HG03575 (cell line): Measurements from ENCODE around the gene LMAN2.
"Not testable (repeated sequence)": the region's sequence is repeated elsewhere in the genome, so short reads cannot be mapped to it uniquely, and the experiment has no call there.

Source experiments
- ATAC-seq: cut with Tn5 transposase; IDR thresholded peaks from one replicate; pipeline ENCODE4 v1.9.1; 2021; ENCODE audit not compliant: unreplicated experiment, insufficient number of reproducible peaks, low FRiP score; ENCODE audit errors: extremely low read depth

The LMAN2 gene

DNA sequence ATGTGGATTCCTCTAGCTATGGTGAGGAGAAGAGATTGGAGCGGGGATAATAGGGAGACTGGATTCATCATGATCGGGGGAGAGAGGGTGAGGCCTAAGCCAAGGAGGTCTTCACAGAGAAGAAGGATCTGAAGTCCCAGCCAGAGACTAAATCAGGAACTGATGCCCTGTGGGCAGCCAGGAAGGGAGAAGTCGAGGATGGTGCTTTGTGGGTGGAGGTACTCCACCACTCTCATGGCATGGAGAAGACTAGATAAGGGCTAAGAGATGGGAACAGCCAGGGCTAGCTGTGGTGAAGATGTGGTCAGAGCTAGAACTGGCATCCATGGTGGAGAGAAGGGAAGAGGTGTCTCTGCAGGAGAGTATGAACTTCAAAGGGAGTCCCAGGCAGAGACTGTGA, 3.2 kb upstream of the LMAN2 start:
- no peak for ATAC-seq

DNA sequence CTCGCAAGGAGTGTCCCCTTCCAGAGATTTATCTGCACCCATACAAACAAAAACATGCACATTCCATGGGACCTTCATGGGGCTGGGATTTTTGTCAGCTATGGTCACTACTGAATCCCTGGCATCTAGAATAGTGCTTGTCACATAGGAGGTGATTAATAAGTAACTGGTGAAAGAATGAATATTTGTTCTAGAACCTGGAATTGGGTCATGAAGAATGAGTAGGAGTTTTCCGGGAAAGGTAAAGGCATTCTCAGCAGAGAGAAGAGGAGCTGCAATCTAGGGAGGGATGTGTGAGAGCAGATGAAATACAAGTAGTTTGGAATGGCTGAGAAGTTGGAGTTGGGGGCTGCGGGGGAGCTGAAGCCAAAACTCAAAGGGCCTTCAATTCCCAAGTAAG, 2.8 kb upstream of the LMAN2 start:
- no peak for ATAC-seq

GRCh38 chr5:177353093-177353492, 1.6 kb upstream of the LMAN2 start:
- no peak for ATAC-seq

- no peak for ATAC-seq
Measured at GRCh38 chr5:177350776-177351391, 584 bp downstream of the LMAN2 start.

DNA sequence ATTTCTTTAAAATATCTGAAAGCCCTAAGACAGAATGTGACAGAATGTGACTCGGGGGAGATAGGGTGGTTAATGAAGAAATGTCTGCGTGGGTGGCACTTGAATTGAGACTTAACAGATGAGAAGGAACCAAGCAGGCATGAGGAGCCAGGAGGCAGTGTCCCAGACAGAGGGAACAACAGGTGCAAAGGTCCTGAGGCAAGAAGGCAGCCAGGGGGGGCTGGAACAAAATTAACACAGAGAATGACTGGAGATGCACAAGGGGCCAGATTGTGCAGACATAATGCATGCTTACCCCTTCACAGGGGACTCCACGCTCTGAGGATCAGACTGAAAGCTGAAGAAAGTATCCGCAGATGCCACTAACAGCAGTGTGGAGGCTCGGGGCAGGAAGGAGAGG, 1.7 kb downstream of the LMAN2 start:
- ATAC-seq = no peak

DNA sequence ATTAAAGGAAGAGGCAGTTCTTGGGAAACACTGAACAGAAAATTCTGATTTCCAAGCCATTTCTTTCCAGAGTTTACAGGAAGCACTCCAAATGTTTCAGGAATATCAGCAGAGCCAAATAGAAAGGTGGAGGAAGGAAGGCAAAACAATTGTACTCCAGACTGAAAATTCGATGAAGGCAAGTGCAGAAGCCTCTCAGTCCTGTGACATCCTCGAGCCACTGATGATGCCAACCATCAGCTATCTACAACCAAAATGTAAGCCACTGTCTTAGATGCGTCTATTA, 2.2 kb downstream of the LMAN2 start:
- no peak for ATAC-seq

GRCh38 chr5:177347699-177348098, 3.8 kb downstream of the LMAN2 start:
- ATAC-seq = no peak

GRCh38 chr5:177346820-177347219, 4.6 kb downstream of the LMAN2 start:
- no peak for ATAC-seq

DNA sequence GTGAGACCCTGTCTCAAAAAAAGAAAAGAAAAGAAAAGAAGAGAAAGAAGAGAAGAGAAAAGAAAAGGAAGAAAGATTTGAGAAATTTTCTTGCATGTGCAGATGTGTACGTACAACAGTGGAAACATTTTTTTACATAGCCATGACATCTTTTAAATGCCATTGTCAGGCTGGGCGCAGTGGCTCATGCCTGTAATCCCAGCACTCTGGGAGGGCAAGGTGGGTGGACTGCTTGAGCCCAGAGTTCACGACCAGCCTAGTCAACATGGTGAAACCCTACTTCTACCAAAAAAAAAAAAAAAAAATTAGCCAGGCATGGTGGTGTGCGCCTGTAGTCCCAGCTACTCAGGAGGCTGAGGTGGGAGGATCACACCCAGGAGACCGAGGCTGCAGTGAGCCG, 6.6 kb downstream of the LMAN2 start:
- no peak for ATAC-seq

DNA sequence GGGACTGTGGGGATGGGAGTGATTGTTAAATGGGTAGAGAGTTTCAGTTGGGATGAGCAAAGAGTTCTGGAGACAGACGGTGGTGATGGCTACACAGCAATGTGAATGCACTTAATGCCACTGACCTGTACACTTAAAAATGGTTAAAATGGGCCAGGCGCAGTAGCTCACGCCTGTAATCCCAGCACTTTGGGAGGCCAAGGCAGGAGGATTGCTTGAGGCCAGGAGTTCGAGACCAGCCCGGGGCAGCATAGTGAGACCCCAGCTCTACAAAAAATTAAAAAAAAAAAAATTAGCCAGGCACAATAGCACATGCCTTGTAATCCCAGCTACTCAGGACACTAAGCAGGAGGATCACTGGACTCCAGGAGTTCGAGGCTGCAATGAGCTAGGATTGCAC, 7.7 kb downstream of the LMAN2 start:
- no peak for ATAC-seq

- ATAC-seq = not testable (repeated sequence)
Measured at GRCh38 chr5:177343000-177343399, 8.5 kb downstream of the LMAN2 start.

DNA sequence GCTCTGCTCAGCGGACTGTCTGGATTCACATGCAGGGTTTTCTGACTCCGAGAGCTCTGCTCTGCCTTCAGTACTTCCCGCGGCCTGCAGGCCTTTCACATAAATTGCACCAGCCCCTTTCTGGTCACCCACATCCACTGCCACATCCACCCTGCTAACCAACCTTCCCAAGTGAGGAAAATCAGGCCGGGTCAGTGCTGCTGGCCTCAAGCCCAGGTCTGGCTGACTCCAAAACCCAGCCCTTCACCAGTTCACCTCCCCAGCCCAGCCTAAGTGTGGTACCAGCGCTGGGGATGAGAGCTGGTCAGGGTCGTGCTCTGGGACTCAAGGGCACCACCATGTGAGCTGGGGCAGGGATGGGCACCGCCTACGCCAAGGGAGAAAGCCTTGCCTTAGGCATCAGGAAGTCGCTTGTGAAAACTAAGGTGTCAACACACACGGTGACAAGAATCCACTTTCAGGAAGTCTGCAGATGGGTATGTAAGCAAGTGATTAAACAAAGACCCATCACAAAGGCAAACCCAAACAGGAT, 12.3 kb downstream of the LMAN2 start:
- ATAC-seq = no peak

- no peak for ATAC-seq
Measured at GRCh38 chr5:177338251-177339106, 13.0 kb downstream of the LMAN2 start.

DNA sequence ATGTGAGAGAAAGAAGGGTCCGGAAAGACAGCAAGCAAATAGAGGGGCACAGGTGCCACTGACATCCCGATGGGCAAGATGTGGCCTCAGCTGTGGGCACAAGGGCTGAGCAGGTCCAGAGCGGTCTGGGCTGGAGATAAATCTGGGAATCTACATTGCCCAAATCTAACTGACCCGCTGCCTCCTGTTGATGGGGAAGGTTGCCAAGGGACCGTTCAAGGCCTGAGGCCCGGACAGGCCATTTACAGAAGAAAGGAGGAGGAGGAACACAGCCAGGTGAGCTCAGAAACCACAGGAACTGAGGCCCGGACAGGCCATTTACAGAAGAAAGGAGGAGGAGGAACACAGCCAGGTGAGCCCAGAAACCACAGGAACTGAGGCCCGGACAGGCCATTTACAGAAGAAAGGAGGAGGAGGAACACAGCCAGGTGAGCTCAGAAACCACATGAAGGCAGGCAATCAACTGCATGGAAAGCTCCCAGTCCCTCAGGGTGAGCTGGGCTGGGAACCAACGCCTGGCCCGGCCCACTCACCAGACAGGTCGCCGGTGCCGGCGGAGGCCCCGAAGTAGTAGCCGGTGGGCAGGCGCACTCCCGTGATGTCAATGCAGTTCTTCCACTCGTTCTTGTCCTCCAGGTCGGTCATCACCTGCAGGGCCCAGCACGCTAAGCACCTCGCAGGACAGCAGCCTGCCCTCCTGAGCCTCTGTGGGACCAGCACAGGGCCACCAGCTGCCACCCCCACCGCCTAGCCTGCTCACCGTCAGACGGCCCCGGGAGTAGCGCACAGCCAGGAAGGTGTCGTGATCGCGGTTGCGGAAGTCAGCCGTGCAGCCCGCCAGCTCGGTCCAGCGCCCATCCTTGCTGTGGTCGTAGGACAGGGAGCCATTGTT, 14.6 kb downstream of the LMAN2 start:
- no peak for ATAC-seq

GRCh38 chr5:177336112-177336511, 15.4 kb downstream of the LMAN2 start:
- no peak for ATAC-seq

GRCh38 chr5:177335701-177336065, 15.8 kb downstream of the LMAN2 start:
- no peak for ATAC-seq

DNA sequence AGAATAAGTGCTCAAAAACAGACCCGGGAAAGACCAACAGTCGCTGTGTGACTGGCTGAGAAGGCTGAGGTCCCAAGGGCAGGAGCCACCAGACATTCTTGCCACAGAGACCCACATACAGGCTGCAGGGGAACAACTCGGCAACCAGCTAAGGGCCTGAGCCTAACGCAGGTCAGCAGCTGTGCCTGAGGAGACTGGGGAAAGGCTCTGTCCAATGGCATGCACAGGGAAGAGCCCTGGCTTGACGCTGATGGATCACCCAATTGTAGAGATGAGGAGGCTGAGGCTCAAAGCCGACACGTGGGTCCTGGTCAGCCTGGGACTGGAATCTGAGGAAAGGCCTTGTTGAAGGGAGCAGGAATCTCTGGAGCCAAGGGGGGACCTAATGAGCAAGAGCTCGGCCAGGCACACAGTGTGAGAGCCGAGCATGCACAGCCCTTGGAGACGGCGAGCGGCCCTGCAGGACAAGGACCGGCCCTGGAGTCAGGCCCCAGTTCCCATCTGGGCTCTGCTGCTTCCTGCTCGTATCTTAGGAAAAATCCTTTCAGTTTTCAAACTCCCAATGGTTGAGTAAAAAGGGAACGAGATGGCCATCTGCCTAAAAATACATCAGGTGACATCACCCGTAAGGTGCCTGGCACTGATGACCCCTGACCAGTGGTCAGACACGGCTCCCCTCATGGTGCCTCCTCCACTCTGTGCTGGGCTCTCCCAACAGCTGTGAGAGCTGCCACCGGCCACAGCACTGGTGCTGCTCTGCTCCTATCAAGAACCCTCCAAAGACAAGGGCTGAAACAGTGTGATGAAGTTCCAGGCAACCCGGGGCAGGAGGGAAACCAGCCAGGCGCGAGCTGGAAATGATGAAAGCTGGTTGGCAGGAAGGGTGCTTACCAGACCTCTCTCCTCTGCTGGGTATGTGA, 16.4 kb downstream of the LMAN2 start:
- no peak for ATAC-seq

GRCh38 chr5:177334155-177334551, 17.3 kb downstream of the LMAN2 start:
- ATAC-seq = no peak
